Brain microvascular endothelial cell (primary cell): ENCODE results near the gene CNTF.

Source experiments
- DNase-seq: peaks from one replicate; pipeline ENCODE4 v3.0.0-alpha.2; 2020
- H3K27ac ChIP-seq: fragments of 250-450 bp; sonication (Bioruptor Pico); 2 replicates; pipeline ENCODE4 v1.5.1; 2020; ENCODE audit warnings: mild to moderate bottlenecking, moderate library complexity
- H3K27me3 ChIP-seq: fragments of 250-450 bp; sonication (Bioruptor Pico); replicated peaks from 2 replicates; pipeline ENCODE4 v1.5.1; 2020; ENCODE audit warnings: mild to moderate bottlenecking
- H3K36me3 ChIP-seq: fragments of 250-450 bp; sonication (Bioruptor Pico); replicated peaks from 2 replicates; pipeline ENCODE4 v1.5.1; 2020; ENCODE audit warnings: mild to moderate bottlenecking
- H3K4me3 ChIP-seq: 2 replicates; pipeline ENCODE4 v1.5.1; 2011; ENCODE audit warnings: low read depth, mild to moderate bottlenecking, control low read depth, low read length, moderate library complexity
- CTCF ChIP-seq: IDR thresholded peaks from 2 replicates; pipeline ENCODE4 v1.5.1; 2011; ENCODE audit warnings: low read depth, mild to moderate bottlenecking, moderate library complexity, low read length, control low read depth, inconsistent platforms; ENCODE audit errors: missing control alignments
- in situ Hi-C: cut with HindIII; loops from 2 replicates; pipeline ENCODE4 v1.10.0; 2017; ENCODE audit warnings: low sequenced_read_pairs, low pct_ligation_motif_present

Gene CNTF

GRCh38 chr11:58597486-58598144 is 24.9 kb upstream of the CNTF start:
- no peak overlapping the region for H3K27ac ChIP-seq
- no peak for TF ChIP-seq CTCF
- DNase-seq = no peak
- H3K4me3 ChIP-seq = no peak overlapping the region
- H3K27me3 ChIP-seq = no peaks in the 10 kb centered on the region
- H3K36me3 ChIP-seq = peaks cover 5% of the 10 kb centered on the region
- in situ Hi-C loops = no loop called here

GRCh38 chr11:58600510-58600909 is 22.0 kb upstream of the CNTF start:
- TF ChIP-seq CTCF = no peak
- H3K4me3 ChIP-seq = no peak overlapping the region
- in situ Hi-C loops = no loop called here
- no peak for DNase-seq
- no peaks in the 10 kb centered on the region for H3K27me3 ChIP-seq
- no peak overlapping the region for H3K27ac ChIP-seq
- peaks cover 2% of the 10 kb centered on the region for H3K36me3 ChIP-seq

GRCh38 chr11:58606930-58607714 is 15.3 kb upstream of the CNTF start:
- no peak overlapping the region for H3K4me3 ChIP-seq
- H3K27ac ChIP-seq = no peak overlapping the region
- DNase-seq = no peak
- H3K27me3 ChIP-seq = no peaks in the 10 kb centered on the region
- TF ChIP-seq CTCF = no peak
- in situ Hi-C loops = no loop called here
- peaks cover 12% of the 10 kb centered on the region for H3K36me3 ChIP-seq

GRCh38 chr11:58608331-58608730 is 14.1 kb upstream of the CNTF start:
- DNase-seq = no peak
- in situ Hi-C loops = no loop called here
- Histone ChIP-seq H3K27me3 (no peaks in the 10 kb centered on the region), H3K27ac (no peak overlapping the region), H3K36me3 (peaks cover 23% of the 10 kb centered on the region), H3K4me3 (no peak overlapping the region)
- TF ChIP-seq CTCF = no peak

GRCh38 chr11:58609723-58610122 is 12.7 kb upstream of the CNTF start:
- in situ Hi-C loops = no loop called here
- no peak overlapping the region for H3K4me3 ChIP-seq
- peaks cover 37% of the 10 kb centered on the region for H3K36me3 ChIP-seq
- DNase-seq = no peak
- no peaks in the 10 kb centered on the region for H3K27me3 ChIP-seq
- H3K27ac ChIP-seq = no peak overlapping the region
- no peak for TF ChIP-seq CTCF
